UCSD-AML1 (cell line): ENCODE results near the gene ACSL6.

Source experiments
- DNase-seq: peaks from one replicate; lab custom pipeline; 2025; ENCODE audit not compliant: unreplicated experiment; lab: John Stamatoyannopoulos, UW

Gene ACSL6

GRCh38 chr5:132046880-132047299 is 35.4 kb upstream of the ACSL6 start:
- no peak for DNase-seq

DNA sequence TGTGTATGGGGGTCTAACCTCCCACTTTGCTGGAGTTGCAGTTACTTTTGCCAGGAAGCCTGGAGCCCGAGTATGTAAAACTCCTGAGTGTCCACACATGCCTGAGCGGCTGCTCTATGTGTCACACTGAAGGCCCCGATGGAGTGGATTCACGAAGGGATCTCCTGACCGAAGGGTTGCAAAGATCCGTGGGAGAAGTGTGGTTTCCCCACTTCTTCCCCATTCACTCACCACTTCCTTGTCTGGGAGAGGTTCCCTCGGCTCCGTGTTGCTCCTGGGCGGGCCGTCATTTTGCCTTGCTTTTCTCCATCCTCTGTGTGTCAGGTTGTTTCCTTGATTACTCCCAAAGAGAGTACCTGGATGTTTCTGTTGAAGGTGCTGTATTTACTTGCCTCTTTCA is 32.7 kb upstream of the ACSL6 start:
- peak; percentile 40 for DNase-seq

DNA sequence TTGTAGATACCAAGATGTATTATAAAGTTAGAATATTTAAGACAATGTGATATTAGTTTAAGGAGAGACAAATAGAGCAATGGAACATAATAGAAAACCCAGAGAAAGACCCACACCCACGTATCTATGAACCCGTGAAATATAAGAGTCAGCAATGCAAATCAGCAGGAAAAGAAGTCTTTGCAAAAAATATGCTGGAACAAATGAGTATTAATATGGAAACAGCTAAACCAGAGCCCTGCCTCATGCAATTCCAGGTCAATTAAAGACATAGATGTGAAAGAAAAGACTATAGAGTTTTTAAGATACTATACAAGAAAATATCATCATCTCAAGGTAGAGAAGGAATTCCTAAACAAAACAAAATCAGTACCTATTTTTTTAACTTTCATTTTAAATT is 25.9 kb upstream of the ACSL6 start:
- DNase-seq, result no peak

DNA sequence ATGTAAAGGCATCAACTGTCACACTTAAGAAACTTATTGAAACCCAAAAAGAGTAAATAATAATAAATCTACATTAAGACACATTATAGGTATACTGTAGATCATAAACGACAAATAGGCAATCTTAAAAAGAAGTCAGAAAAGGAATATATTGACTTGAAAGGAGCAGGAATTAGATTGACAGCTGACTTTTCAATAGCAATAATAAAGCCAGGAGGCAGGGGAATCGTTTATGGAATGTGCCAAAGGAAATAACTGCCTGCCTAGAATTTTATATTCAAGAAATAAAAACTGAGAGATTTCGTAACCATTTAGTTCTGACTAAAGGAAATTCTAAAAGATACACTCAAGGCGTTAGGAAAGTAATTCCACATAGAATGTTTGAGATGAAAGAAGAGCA is 21.7 kb upstream of the ACSL6 start:
- no peak for DNase-seq

DNA sequence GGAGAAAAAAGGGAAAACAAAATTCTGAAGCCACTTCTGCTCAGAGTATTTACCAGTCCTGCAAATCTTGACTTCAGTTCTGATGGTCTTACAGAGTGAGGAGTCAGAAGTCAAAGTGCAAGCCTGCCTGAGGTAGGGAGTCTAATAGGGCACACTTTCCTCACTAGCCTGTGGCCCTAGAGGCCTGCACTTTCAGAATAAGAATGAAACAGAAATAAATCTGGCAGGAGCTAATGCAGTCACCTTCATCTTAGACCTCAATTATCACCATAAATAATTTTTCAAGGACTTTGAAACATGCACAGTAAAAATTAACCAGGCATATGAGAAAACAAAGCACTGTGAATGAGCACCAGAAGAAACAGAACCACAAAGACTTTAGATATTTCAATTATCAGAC is 20.7 kb upstream of the ACSL6 start:
- no peak for DNase-seq

- no peak for DNase-seq
Measured at GRCh38 chr5:132030610-132031009, 19.2 kb upstream of the ACSL6 start.

GRCh38 chr5:132029609-132030330 is 18.3 kb upstream of the ACSL6 start:
- no peak for DNase-seq

DNA sequence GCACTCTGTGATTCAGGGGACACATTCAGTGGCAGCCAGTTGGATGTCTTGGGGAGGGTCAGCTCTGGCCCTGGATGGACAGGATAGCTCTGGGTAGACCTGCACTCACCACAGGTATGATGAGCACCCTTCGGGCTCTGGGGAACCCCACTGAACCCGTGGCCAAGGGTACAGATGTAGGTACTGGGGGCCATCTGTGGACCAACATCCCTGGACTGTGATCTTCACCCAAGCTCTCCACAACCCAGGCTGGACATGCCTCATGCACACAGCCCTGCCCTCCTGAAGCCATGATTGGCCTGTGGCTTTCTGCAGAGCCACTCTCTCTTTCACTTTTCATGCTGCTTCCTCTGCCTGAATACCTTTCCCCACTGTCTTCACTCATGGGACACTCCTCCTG is 15.6 kb upstream of the ACSL6 start:
- no peak for DNase-seq

DNA sequence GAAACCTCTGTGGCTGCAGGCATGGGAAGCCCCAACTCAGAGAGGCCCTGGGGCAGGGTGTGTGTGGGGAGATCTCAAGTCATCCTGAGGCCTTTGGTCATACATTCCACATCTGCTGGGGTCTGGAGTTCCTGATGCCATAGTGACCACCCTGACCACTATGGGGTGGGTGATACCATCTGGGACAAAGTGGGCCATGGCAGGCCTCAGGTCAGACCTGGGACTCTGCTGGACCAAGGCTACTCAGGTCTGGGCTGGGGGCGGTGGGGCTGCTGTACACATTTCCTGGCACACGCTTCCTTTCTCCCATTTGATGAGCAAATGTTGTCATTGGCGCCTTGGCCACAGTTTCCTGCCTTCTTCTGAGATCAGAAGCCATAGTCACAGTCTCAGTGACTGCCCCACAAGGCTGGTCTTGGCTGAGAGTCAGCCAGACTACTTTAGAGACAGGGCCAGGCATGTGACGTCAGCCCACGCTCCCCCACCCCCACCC is 15.1 kb upstream of the ACSL6 start:
- DNase-seq, result no peak

DNA sequence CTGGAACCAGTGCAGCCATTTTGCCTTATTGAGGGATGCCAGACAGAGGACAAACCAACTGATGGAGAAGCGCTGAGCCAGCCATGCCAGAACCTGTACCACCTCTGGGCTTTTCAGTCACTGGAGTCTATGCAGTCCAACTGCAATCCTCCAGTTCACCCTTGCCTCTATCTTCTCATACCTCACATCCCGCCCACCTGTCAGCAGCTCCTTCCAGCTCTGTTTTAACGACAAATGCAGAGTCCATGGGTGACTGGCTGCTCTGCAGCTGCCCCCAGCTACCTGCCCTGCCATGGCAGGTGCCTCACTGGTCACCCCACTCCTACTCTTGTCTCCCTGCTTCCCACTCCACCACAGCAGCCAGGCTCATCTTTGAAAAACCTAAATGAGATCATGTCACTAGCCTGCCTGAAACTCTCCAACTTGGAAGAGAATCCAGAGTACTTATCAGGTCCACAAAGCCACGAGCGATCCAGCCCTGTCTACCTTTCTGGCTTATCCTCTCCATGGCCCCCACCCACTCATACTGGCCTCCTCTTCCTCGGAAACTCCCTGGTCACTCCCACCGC is 14.0 kb upstream of the ACSL6 start:
- DNase-seq, result no peak

- DNase-seq, result no peak
Measured at GRCh38 chr5:132024789-132025402, 13.4 kb upstream of the ACSL6 start.

GRCh38 chr5:132024117-132024435 is 12.6 kb upstream of the ACSL6 start:
- DNase-seq, result no peak

DNA sequence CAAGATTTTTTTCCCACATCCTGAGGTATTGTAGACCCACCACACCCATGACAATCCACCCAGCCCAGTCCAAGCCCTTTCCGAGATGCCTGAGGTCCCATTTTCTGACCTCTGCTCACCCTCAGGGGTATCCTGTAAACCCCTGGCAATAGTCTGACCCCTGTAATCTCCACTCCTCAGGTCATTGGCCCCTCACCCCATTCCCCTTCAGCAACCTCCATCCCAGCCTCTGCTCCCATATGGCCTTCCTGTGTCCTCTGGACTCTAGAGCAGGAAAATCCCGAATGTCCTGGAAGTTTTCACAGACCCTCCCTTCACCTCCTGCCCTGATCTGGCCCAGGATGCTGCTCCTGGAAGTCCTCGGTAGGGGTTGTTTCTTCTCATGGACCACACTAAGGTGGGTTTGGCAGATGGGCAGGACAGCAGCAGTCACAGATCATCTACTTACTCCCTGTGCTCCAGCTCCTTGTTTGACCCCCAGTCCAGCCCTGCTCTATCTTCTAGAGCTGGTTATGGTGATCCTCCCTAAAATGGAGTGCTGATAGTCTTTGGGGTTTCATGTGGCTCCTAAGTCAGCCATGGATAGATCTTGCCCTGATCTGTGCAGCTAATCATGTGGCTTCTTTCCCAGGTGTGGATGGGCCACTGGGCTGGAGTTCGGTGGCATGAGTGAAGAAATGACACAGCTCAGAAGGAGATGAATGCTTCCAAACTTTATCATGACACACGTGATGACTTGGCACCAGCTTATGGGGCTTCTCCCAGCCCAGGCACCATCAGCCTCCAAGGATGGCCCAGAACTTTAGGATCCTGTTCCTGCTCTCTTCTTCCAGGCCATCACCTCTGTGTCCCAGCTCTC is 12.0 kb upstream of the ACSL6 start:
- no peak for DNase-seq

DNA sequence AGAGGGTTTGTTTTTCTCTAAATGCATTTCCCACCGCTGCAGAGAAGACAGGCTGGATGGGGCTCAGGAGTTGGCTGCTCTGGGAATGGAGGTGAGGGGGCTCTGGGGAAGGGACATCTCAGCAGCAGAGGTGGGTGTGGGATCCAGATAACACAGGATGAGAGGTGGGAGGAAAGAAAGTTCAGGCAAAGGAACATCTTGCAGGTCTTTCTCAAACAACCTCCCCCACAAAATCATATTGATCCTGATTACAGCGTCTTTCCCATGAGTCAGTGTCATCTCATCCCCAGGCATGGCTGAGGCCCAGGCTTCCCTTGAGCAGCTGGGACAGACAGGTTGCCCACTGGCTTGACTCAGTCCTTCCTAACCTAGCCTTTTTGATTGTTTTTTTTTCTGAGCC is 11.3 kb upstream of the ACSL6 start:
- no peak for DNase-seq

GRCh38 chr5:132021654-132022053 is 10.2 kb upstream of the ACSL6 start:
- DNase-seq, result no peak

DNA sequence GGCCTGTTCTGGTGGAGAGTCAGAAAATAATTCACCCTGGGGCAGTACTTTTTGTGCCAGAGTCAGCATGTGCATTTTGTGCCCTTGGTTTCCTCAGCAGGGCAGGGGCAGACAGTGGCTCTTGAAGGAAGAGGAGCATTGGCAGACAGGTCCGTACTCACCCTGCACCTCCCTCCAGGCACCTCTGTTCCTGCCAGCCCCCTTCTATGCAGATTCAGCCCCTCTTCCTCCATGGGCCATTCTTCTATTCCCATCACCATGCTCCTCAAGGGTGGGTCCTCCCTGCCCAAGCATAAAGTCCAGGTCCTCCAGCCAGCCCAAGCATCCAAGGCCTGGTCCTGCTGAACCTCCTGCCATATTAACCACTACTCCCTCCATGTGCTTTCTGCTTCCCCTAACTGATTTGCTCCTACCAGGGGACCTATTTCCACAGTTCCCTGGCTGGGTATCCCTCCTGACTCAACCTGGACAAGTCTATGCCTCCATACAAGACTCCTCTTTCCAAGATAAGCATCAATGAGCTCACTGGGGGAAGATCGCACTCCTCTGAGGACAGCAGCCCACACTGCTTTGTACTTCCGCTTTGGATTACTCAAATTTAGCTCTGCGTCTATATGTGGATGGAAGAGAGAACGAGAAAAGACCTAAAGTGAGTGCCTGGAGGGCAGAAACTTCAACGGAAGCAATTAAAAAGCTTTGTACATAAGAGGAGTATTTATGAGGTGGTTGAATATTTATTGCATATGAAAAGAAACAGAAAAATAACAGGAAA is 9.3 kb upstream of the ACSL6 start:
- DNase-seq, result no peak

GRCh38 chr5:132019857-132020555 is 8.5 kb upstream of the ACSL6 start:
- no peak for DNase-seq

DNA sequence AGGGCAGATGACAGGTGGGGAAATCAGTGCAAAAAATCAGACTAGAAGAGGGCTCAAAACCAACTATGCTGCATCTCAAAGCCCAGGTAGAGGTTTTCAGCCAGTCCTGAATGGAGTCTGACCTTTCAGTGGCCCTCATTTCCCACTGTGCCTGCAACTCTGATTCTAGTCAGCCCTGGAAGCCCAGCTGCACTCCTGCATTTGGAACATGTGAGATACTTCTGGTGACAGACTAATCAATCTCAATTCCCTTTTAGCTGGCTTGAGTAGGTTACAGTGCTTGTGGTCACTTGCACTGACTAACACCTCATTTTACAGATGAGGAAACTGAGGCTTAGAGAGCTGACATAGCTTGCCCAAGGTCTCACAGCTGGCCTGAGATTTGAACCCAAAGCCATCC is 7.9 kb upstream of the ACSL6 start:
- DNase-seq, result no peak

DNA sequence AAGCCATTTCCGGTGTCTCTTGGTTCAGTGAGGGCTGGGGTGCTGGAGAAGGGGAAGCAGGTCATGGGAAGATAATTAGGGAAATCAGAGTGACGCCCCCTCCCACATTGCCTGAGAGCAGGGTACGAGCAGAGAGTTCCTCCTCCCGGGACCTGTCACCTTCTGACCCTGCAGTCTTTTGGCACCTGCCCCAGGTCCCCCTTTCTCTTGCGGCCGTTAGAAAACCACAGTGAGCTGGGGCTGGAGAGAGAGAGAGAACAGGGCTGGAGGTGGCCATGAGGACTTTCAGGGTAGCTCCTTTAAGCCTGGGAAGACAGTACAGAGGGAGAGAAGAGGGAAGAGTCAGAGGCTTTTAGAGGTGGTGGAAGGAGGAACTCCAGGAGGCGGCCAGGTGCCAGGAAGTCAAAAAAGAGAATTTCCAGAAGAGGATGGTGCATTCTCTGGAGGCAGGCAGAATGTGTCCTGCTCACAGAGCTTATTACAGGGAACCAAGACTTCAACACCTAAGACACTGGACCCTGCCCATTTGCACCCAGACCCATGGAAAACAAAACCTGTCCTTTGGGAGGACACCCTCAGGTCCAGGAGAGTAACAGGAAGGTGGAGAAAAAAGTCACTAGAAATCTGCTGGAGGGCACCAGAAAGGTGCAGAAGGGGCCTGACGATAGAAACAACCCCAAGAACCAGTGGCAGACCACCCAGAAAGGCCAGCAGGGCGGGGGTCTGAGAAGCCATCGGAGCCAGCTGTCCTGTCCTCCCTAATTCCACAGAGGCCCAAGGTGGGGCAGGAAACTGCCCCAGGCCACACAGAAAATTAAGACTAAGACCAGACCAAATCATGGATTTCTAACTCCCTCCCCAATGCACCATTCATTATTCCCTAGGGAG is 6.5 kb upstream of the ACSL6 start:
- no peak for DNase-seq
